COLO829 (cell line): Measurements from ENCODE around the gene RAD51AP1.
A peak's percentile ranks its signal among the peaks of the same experiment; 100 is the strongest.
"Not testable (repeated sequence)": the region's sequence is repeated elsewhere in the genome, so short reads cannot be mapped to it uniquely, and the experiment has no call there.

Experiments
- DNase-seq: peaks from one replicate; pipeline ENCODE4 v3.0.0; 2012; ENCODE audit warnings: low spot score

The RAD51AP1 gene, protein sequence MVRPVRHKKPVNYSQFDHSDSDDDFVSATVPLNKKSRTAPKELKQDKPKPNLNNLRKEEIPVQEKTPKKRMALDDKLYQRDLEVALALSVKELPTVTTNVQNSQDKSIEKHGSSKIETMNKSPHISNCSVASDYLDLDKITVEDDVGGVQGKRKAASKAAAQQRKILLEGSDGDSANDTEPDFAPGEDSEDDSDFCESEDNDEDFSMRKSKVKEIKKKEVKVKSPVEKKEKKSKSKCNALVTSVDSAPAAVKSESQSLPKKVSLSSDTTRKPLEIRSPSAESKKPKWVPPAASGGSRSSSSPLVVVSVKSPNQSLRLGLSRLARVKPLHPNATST

DNA sequence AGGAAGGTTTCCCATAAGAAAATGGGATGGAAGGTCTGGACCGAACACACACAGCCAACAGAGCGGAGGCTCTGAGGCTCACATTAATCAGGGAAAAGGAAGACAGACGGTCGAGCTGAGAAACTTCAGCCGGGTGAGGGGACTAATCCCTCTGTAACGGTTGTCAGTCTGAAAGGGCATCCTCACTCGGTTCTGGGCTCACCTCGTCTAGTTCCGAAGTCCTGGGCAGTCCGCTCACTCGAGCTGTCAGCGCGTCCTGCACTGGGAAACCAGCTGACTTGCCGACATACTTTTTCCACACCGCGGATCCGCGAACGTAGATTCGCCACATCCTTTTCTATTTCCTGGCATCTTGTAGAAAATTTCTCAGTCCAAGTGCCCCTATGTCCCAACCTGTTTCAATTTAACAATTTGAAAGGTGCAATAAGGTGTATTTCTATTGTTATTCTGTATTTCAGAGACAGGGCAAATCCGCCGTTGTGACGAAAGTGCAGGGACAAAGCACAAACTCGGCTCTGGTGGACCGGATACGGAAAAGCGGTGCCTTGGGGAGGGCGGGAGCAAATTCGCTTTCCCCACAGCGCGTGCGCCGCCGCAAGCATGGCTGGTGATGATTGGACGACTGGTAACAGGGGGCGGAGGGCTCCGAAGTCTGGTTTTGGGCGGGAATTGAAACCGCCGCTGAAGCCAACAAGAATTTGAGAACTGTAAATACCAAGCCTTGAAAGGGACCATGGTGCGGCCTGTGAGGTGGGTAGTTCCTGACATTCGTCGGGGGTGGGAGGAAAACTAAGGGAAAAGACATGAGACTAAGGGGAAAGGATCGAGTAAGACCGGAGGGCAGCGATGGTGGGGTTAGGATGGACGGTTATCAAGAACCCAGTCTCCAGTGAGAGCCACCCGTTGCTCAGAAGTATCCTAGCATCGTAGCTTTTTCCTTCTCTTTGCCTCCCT lies at the start of gene RAD51AP1:
RAD51AP1 (plus strand) TSS at position 684 of the 954 bp plus-strand sequence; CDS start at position 734, 50 bp downstream.
- DNase-seq, result peak; percentile 95

DNA sequence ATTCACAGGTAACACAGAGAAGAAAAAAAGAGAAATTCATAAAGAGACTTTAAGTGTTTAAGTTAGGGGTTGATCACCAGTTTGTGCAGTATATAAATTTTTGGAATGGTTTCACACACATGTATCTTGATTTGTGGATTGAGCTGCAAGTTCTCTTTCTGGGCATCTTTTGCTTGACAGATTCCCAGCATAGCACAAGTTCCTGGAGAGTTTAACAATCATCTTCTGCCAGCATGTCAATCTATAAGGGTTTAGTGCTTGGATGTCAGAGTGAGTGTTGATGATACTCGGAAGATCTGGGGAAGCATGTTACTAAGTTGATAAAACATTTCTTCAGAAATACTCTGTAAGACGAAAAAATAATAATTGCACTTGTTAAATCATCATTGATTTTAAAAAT lies 49.1 kb upstream of the RAD51AP1 start:
- DNase-seq, result no peak

DNA sequence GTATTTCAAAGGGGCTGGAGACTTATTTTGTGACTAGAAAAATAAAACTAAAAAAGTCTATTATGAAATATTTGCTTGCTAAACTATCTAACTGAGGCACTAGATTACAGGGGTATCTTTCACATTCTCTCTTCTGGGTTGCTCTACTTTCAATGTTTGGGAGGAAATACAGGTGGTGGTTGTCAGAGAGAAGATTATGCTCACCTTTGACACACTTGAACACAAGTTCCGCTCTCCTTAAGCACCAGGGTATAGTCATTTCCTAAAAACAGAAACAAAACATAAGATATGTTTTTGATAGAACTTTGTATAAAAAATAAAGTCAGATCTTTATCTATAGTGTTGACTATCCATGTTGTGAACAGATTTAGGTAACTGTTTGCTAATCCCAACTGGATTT lies 47.7 kb upstream of the RAD51AP1 start:
- no peak for DNase-seq

DNA sequence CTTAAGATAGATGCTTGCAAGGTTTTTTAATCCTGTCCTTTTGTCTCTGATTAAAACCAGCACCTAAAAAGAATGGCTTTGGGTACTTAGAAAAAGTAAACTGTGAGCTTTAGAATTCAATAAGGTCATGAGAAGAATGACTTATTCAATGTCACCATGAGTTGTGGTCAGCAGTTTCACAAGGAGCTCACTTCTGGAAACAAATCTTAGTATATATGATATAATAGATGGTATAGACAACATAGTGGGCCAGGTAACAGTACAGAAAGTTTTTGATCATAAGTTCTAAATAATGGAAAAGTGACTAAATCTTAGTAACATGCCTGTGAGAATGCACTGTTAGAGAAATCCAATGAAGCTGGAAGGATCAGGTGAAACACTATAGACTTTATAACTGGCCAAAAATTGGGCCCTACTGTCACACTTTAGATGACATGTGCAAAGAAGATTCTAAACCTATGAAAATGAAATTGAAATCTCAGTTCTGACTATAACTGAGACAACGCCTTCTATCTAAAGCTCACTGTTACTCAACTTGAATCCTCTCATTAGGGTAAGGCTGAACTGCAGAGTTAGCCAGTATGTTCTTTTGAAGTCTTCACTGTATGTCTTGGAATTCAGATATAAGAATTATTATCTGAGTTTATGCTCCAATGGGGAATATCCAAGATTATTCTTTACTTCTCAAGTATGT lies 42.4 kb upstream of the RAD51AP1 start:
- no peak for DNase-seq

DNA sequence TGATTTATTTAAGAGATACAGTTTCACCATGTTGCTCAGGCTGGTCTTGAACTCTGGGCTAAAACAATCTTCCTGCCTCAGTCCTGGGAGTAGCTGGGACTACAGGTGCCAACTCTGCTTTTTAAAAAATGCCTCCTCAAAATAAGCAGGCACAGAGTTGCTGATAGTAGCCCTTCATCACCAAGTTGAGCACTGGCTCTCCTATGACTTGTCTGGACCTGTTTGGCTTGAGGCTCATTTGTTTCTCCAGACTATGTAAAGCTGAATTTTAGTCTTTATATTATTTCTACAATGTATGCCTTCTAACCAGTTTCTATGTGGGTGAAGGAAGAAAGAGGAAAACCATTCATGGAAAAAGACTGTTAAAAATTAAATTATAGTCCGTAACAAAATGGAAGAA lies 39.5 kb upstream of the RAD51AP1 start:
- no peak for DNase-seq

DNA sequence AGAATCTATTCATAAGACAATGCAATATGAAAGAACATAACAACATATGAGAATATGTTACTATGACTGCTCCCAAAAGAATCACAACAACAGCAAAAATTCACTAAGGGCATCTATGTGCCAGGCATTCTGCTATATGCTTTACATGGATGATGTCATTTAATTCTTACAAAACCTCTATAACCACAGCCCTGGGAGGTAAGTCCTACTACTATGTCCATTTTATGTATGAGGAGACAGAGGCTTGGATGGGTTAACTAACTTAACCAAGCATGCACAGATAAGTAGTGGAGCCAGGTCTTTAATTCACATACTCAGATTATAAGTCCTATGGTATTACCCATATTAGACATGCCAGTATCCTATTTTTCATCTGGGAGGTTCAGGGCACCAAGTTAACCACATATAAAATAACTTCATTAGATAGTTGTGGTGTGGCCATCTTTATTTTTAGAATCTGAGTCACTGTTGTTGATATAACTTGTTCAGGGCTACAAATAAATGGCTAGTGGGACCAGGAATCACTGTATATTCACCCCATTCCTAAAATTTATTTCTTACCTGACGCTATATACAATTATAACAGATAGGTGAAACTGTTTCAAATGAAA lies 33.2 kb upstream of the RAD51AP1 start:
- no peak for DNase-seq

DNA sequence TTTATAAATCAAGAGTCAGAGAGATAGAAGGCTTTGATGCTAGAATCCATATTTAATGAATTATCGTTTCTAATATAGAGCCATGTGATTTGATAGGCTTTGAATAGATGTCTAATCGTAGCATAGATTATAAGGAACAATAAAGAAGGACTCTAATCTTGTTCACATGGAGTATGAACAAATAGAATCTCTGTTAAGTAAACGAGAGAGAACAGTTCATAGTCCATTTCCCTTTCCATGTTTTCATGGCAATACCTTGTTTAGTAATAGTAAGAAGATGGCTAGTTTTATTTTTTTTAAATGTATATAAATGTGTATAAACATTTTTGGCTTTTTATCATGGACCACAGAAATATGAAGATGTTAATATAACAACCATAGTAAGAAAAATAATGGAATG lies 32.3 kb upstream of the RAD51AP1 start:
- no peak for DNase-seq

DNA sequence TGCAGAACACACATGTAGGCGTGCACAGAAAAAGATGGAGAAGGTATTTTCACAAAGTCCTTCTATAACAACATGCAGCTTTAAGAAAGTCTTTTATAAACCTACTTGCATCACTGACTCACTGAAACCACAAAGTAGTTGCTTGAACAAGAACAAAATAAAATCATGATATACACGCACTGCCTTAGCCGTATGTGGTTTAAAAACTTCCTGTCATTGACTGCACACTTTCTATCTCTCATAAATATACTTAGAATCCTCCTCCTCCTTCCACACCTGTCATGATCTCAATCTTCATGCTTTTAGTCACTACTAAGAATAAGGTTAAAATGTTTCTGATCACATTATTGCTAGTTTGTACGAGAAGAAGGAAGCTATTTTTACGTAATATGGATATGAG lies 31.8 kb upstream of the RAD51AP1 start:
- no peak for DNase-seq

DNA sequence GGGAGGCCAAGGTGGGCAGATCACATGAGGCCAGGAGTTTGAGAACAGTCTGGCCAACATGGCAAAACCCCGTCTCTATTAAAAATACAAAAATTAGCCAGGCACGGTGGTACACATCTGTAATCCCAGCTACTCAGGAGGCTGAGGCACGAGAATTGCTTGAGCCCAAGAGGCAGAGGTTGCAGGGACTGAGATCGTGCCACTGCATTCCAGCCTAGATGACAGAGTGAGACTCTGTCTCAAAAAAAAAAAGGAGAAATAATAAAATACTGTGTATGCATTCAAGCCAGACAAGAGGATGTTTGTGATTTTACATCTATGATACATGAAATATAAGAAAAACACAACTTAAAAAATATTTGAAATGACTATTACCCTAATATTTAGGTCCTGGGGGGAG lies 30.2 kb upstream of the RAD51AP1 start:
- not testable (repeated sequence) for DNase-seq

DNA sequence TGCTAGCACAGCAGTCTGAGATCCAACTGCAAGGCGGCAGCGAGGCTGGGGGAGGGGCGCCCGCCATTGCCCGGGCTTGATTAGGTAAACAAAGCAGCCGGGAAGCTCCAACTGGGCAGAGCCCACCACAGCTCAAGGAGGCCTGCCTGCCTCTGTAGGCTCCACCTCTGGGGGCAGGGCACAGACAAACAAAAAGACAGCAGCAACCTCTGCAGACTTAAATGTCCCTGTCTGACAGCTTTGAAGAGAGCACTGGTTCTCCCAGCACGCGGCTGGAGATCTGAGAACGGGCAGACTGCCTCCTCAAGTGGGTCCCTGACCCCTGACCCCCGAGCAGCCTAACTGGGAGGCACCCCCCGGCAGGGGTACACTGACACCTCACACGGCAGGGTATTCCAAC lies 29.4 kb upstream of the RAD51AP1 start:
- not testable (repeated sequence) for DNase-seq

DNA sequence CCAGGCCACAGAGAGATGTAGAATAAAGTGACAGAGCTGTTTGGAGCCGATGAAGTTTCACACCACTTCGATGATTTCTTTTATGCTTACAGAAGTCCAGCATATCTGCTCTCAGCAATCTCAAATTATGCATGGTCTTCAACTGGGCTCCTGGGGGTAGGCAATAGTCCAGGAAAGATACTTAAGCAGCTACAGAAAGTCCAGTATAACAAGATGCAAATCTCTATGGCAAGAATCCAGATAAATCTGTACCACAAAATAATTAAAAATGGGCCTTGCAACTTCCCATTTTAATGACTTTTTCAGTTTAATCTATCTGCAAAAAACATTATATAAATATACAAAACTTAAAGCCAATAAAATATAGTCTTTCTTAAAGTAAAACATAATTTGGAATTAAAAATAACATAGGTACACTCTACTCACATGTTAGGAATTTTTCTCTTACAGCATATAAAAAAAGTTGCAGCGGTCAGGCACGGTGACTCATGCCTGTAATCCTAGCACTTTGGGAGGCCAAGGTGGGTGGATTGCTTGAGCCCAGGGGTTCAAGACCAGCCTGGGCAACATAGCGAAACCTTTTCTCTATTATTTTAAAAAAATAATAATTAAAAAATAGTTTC lies 20.5 kb upstream of the RAD51AP1 start:
- no peak for DNase-seq

DNA sequence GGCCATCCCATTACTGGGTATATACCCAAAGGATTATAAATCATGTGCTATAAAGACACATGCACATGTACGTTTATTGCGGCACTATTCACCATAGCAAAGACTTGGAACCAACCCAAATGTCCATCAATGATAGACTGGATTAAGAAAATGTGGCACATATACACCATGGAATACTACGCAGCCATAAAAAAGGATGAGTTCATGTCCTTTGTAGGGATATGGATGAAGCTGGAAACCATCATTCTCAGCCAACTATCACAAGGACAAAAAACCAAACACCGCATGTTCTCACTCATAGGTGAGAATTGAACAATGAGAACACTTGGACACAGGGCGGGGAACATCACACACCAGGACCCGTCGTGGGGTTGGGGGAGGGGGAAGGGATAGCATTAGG lies 15.2 kb upstream of the RAD51AP1 start:
- not testable (repeated sequence) for DNase-seq

DNA sequence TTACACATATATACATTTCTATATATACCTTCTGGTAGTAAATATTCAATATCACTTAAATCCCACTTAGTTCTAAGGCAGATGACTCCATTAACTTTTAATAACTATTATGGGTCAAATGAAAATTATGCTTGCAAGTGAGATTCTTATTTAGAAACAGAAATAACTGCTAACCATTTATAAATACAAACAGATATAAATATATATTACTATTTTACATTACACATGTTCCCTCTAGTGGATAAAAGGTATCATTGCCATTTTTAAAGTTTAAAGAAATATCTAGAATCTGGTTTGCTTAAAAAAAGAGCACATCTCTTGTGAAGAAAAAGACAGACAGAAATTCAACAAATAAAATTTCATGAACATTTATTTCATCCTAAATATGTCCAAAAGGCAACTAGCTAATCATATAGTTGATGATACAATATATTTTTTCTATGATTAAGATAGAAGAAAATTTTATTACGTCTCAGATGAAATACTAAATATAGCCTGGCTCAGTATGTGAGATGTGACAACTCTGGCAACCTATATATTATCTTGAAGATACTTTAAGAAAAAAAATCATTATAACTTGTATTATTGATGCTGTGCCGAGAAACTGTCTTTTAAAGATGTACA lies 11.7 kb upstream of the RAD51AP1 start:
- peak; percentile 4 for DNase-seq

DNA sequence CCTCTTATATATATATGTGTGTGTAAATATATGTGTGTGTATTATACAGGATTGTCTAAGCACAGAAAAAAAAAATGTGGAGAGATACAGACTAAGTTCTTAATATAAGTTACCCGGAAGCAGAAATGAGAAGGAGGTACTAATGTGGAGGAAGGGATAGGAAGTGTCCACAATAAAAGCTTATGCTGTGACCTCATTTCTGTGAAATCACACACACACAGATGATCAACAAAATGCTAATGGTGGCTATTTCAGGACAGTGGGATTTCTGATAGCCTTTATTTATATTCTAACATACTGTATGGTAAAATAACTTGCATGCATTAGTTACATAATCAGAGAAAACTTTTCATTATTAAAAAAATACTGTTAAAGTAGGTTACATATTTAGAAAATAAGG lies 8.5 kb upstream of the RAD51AP1 start:
- DNase-seq, result no peak

DNA sequence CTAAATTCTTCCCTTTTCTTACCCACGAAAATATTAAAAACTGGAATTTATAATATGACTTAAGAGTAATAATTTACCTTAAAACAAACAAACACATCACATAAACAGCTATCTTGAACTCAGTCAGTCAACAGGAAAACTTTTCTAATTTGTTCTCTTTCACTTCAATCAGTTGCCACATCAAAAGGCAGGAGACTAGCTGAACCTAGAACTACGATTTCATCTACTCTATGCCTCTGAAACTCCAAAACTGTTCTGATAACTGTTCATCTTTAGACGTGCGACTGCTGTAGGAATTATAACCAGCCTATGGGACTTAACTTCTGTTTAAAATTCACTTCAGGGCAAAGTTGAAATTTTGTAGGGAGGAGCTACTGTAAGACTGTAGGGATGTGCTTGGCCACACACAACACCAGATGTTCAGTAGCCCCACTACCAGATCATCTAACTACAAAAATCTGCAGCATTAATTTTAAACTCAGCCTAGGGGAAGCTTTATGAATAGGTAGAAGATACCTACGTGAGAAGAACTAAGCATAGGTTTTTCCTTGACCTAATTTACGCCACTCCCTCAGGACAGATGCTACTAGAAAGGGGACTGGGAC lies 7.6 kb upstream of the RAD51AP1 start:
- DNase-seq, result no peak

DNA sequence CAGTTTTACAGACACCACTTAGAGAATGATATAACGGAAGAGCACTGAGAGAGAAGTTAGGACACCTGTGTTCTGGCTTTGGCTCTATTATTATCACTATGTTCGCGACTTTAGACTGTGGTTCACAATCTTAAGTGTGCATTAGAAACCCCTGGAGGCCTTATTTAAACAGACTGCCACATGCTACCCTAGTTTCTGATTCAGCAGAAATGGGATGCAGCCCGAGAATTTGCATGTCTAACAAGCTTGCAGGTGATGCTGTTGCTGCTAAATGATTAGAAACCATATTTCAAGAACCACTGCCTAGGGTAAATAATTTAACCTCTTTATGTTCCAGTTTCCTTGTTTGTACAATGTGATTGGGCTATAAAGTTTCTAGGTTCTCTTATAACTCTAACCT lies 3.6 kb upstream of the RAD51AP1 start:
- no peak for DNase-seq

DNA sequence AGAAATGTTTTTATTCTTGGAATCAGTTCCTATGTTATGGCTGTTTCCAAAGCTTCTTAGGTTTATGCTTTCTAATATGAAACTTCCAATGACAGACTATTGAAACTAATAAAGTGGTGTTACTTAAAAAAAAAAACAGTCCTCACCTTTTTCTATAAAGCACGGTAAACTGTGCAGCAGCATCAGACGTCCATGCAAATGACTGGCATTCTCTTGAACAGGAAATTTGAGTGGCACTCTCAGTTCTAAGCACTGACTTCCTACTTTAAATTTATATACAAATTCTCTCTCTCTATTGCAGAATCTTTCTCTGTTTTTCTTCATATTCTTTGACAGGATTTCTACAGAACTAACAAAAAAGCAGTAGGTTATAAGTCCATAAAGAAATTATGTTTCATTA lies 2.8 kb upstream of the RAD51AP1 start:
- DNase-seq, result no peak

DNA sequence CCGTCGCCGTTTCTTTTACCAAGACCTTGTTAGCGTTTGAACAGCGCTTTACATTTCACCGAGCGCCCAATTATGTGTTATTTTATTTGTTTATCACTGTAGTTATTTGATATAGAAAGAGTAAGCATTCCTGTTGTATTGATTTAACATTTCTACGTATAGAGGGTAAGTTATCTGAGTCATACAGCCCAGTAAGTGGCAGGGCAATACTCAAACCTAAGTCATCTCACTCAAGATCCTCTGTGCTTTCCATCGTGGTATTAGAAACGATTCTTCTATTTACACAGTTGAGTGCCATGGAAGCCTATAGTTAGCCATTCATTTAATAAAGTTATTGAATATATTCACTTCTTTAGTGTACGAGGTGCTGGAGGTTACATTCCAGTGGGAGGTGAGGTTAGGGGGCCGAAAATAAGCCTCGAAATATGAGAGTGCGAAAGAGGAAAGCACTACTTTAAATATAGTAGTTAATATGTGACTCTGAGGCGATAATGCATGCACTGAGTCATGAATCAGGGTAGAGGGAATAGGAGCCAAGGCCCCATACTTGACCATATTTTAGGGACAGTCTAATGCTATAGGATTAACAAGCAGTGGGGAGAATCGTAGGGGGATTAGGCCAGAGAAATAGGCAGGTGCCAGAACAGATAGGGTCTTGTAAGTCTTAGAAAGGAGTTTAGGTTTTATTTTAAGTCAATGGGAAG lies 629 bp downstream of the RAD51AP1 start:
- no peak for DNase-seq

DNA sequence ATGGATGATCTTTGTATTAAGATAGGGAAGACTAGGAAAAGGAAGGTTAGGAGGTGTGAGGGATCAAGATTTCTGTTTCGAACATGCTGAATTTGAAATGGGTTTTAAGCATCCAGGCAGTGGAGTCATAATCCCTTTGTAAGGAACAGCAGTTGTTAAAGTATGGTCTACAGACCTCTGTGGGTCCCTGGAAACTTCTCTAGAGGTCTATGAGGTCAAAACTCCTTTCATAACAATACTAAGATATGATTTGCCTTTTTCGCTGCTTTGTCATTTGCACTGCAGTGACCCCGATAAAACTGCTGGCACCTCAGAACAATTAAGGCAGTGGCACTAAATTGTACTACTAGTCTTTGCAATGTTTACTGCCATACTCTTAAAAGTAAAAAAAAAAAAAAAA lies 1.5 kb downstream of the RAD51AP1 start:
- no peak for DNase-seq

DNA sequence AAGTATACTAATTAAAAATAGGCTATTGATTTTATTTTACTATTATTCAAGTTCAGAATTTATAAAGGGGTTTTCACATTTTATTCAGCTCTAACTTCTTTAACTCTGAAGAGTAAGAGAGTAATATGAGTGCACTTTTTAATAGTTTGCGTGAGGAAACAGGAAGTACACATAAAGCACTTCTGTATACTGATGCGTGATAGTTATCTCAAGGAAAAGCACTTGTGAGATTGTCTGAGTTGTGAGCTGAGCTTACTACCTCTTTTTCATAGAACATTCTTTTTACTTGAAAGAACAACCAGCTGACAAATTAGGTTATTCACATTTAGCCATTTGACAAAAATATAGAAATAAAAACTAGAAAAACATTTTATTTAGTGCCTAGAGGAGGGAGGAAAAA lies 1.9 kb downstream of the RAD51AP1 start:
- no peak for DNase-seq
